HCT116 (cell line): ENCODE measurements around the gene ZGPAT.

ENCODE experiments used
- CTCF ChIP-seq, 3 experiments: fragments of 200-600 bp in 1 of 3; sonication (generic) in 1 of 3; IDR thresholded peaks in 2 of 3; conservative IDR thresholded peaks in 1 of 3; 2 replicates each; pipeline ENCODE4 v1.5.1; 2012 to 2017; ENCODE audit warnings: low read depth in 2 of 3, low read length in 2 of 3, antibody characterized with exemption in 1 of 3, borderline replicate concordance in 1 of 3, control low read depth in 1 of 3, mild to moderate bottlenecking in 1 of 3, mixed read lengths in 1 of 3, mixed run types in 1 of 3, moderate library complexity in 1 of 3; ENCODE audit not compliant: insufficient read depth in 1 of 3
- EGR1 ChIP-seq: IDR thresholded peaks from 2 replicates; pipeline ENCODE4 v1.6.1; 2012; ENCODE audit warnings: low read depth
- EZH2 ChIP-seq: fragments of 200-600 bp; sonication (generic); IDR thresholded peaks from 2 replicates; pipeline ENCODE4 v1.6.1; 2017; ENCODE audit warnings: antibody characterized with exemption, mixed run types
- EZH2phosphoT487 ChIP-seq: fragments of 200-600 bp; IDR thresholded peaks from 2 replicates; pipeline ENCODE4 v1.6.1; 2018; ENCODE audit warnings: antibody characterized with exemption, borderline replicate concordance
- JUND ChIP-seq: IDR thresholded peaks from 2 replicates; pipeline ENCODE4 v1.6.1; 2012
- MAX ChIP-seq: IDR thresholded peaks from 2 replicates; pipeline ENCODE4 v1.6.1; 2012
- POLR2A ChIP-seq: IDR thresholded peaks from 2 replicates; pipeline ENCODE4 v1.7.0; 2011; ENCODE audit warnings: borderline replicate concordance; ENCODE audit not compliant: insufficient read depth, insufficient read length; ENCODE audit errors: extremely low read depth
- POLR2AphosphoS5 ChIP-seq: IDR thresholded peaks from 2 replicates; pipeline ENCODE4 v1.6.1; 2011; ENCODE audit warnings: mild to moderate bottlenecking, low read depth, low read length, moderate library complexity
- RAD21 ChIP-seq: IDR thresholded peaks from 2 replicates; pipeline ENCODE4 v1.6.1; 2012; ENCODE audit warnings: low read depth, mild to moderate bottlenecking
- SIN3A ChIP-seq: IDR thresholded peaks from 2 replicates; pipeline ENCODE4 v1.6.1; 2012; ENCODE audit warnings: low read depth
- ZBTB33 ChIP-seq: IDR thresholded peaks from 2 replicates; pipeline ENCODE4 v1.6.1; 2011; ENCODE audit warnings: mild to moderate bottlenecking, low read length, moderate library complexity; ENCODE audit not compliant: insufficient replicate concordance; ENCODE audit errors: extremely low read depth

- TF ChIP-seq CTCF (IDR thresholded peaks at IDR 0.05 in 2 of 3, conservative IDR thresholded peaks at IDR 0.05 in 1 of 3; ENCODE audit: borderline replicate concordance in 1 of 3, insufficient read depth in 1 of 3, low read depth in 2 of 3, low read length in 2 of 3): no peak
- TF ChIP-seq MAX: no peak
- TF ChIP-seq POLR2A: no peak
- TF ChIP-seq EZH2phosphoT487: no peak
- no peak for TF ChIP-seq SIN3A
- TF ChIP-seq EZH2: no peak
- TF ChIP-seq EGR1: no peak
- TF ChIP-seq JUND: no peak
- TF ChIP-seq ZBTB33: no peak
- TF ChIP-seq POLR2AphosphoS5: no peak
- TF ChIP-seq RAD21: no peak
Measured at GRCh38 chr20:63692436-63693082, 15.3 kb upstream of the ZGPAT start.
